Adrenal gland (tissue), 5 donors: ENCODE results near the gene PRKN.

ENCODE experiments used
- CTCF ChIP-seq, 6 experiments: fragments of 450-650 bp in 4 of 6; fragments of 200-600 bp in 2 of 6; sonication (generic) in 1 of 6; IDR thresholded peaks; 1 replicate in 5 of 6; 2 replicates in 1 of 6; pipeline versions ENCODE4 v1.5.1 to v1.8.0; 2016 to 2021; ENCODE audit warnings: antibody characterized with exemption in 6 of 6, mild to moderate bottlenecking in 2 of 6, moderate library complexity in 1 of 6
- POLR2A ChIP-seq, 2 donors: fragments of 450-650 bp; IDR thresholded peaks; one replicate each; pipeline ENCODE4 v1.6.1; 2017; ENCODE audit warnings: antibody characterized with exemption in 2 of 2, mild to moderate bottlenecking in 2 of 2, moderate library complexity in 1 of 2
- donor health status: DM: no; HTN: no; CAD: no.

GRCh38 chr6:161507375-161507774, 1220.2 kb downstream of the PRKN start:
- TF ChIP-seq CTCF (IDR thresholded peaks at IDR 0.05) (no peak), POLR2A (IDR thresholded peaks at IDR 0.05) (no peak)
